Liver (tissue), 9 donors: ENCODE measurements around the gene DZANK1. TPM values are rescaled to one million over a fixed set of nuclear protein-coding genes. Genes with fewer than 3 reads are reported as not detected.

Experiments
- DNase-seq: peaks from one replicate; pipeline ENCODE4 v3.0.0-alpha.2; 2017; ENCODE audit warnings: low spot score
- H3K27ac ChIP-seq, 2 donors: one replicate each; pipeline ENCODE4 v1.7.0; 2013; ENCODE audit warnings: inconsistent platforms in 2 of 2, low read length in 2 of 2, control low read depth in 1 of 2, low read depth in 1 of 2, mild to moderate bottlenecking in 1 of 2
- H3K27me3 ChIP-seq, 4 donors: one replicate each; pipeline versions ENCODE4 v1.6.1 to v1.7.0; 2013; ENCODE audit warnings: low read length in 3 of 4, inconsistent platforms in 1 of 4, mild to moderate bottlenecking in 1 of 4, moderate library complexity in 1 of 4; ENCODE audit not compliant: control insufficient read depth in 4 of 4, insufficient read depth in 4 of 4
- H3K36me3 ChIP-seq, 4 donors: one replicate each; pipeline versions ENCODE4 v1.6.1 to v1.7.0; 2013; ENCODE audit warnings: low read length in 3 of 4, mild to moderate bottlenecking in 3 of 4, low read depth in 1 of 4, moderate library complexity in 1 of 4; ENCODE audit not compliant: control insufficient read depth in 4 of 4, insufficient read depth in 3 of 4
- H3K4me1 ChIP-seq, 4 donors: one replicate each; pipeline versions ENCODE4 v1.6.1 to v1.7.0; 2013; ENCODE audit warnings: low read length in 3 of 4, mild to moderate bottlenecking in 3 of 4, moderate library complexity in 1 of 4; ENCODE audit not compliant: control insufficient read depth in 4 of 4, insufficient read depth in 4 of 4
- H3K4me3 ChIP-seq, 3 donors: one replicate each; pipeline versions ENCODE4 v1.6.1 to v1.7.0; 2013; ENCODE audit warnings: low read length in 3 of 3, control low read depth in 1 of 3, low read depth in 1 of 3, mild to moderate bottlenecking in 1 of 3
- H3K9ac ChIP-seq, 2 donors: one replicate each; pipeline ENCODE4 v1.7.0; 2013; ENCODE audit warnings: low read length in 2 of 2, mild to moderate bottlenecking in 2 of 2, moderate library complexity in 2 of 2, control low read depth in 1 of 2, low read depth in 1 of 2
- H3K9me3 ChIP-seq, 4 donors: one replicate each; pipeline versions ENCODE4 v1.6.1 to v1.7.0; 2013; ENCODE audit warnings: low read length in 3 of 4; ENCODE audit not compliant: control insufficient read depth in 4 of 4
- ATF3 ChIP-seq: IDR thresholded peaks from 2 replicates; pipeline ENCODE4 v1.6.1; 2016; ENCODE audit warnings: antibody characterized with exemption
- CTCF ChIP-seq: fragments of 150-350 bp; IDR thresholded peaks from 2 replicates; pipeline ENCODE4 v1.5.1; 2017; ENCODE audit warnings: improper control_type of control experiment, low read depth, low read length; ENCODE audit not compliant: missing input control
- EGR1 ChIP-seq, 2 donors: IDR thresholded peaks; 2 replicates each; pipeline ENCODE4 v1.6.1; 2016 to 2018; ENCODE audit warnings: antibody characterized with exemption in 2 of 2, low read depth in 2 of 2
- FOXA1 ChIP-seq: IDR thresholded peaks from 2 replicates; pipeline ENCODE4 v1.6.1; 2016; ENCODE audit warnings: antibody characterized with exemption
- GABPA ChIP-seq, 2 donors: IDR thresholded peaks in 1 of 2; conservative IDR thresholded peaks in 1 of 2; 2 replicates each; pipeline ENCODE4 v1.6.1; 2016; ENCODE audit warnings: antibody characterized with exemption in 2 of 2, mild to moderate bottlenecking in 1 of 2, moderate library complexity in 1 of 2
- HNF4A ChIP-seq, 2 donors: conservative IDR thresholded peaks; 2 replicates each; pipeline ENCODE4 v1.6.1; 2016; ENCODE audit warnings: antibody characterized with exemption in 2 of 2, mild to moderate bottlenecking in 2 of 2
- HNF4G ChIP-seq: IDR thresholded peaks from 2 replicates; pipeline ENCODE4 v1.6.1; 2016; ENCODE audit warnings: antibody characterized with exemption
- JUND ChIP-seq, 2 donors: IDR thresholded peaks; 2 replicates each; pipeline ENCODE4 v1.6.1; 2016; ENCODE audit warnings: antibody characterized with exemption in 2 of 2
- MAX ChIP-seq: IDR thresholded peaks from 2 replicates; pipeline ENCODE4 v1.6.1; 2016; ENCODE audit warnings: antibody characterized with exemption
- NR2F2 ChIP-seq: IDR thresholded peaks from 2 replicates; pipeline ENCODE4 v1.6.1; 2016; ENCODE audit warnings: antibody characterized with exemption
- RAD21 ChIP-seq, 2 donors: IDR thresholded peaks; 2 replicates each; pipeline ENCODE4 v1.6.1; 2016; ENCODE audit warnings: antibody characterized with exemption in 2 of 2, mild to moderate bottlenecking in 2 of 2
- REST ChIP-seq: IDR thresholded peaks from 2 replicates; pipeline ENCODE4 v1.6.1; 2016; ENCODE audit warnings: antibody characterized with exemption, mild to moderate bottlenecking
- RXRA ChIP-seq, 2 donors: IDR thresholded peaks; 2 replicates each; pipeline ENCODE4 v1.6.1; 2017 to 2018; ENCODE audit warnings: antibody characterized with exemption in 2 of 2, mild to moderate bottlenecking in 1 of 2
- SP1 ChIP-seq: IDR thresholded peaks from 2 replicates; pipeline ENCODE4 v1.6.1; 2018; ENCODE audit warnings: antibody characterized with exemption, mild to moderate bottlenecking
- TAF1 ChIP-seq: conservative IDR thresholded peaks from 2 replicates; pipeline ENCODE4 v1.6.1; 2016; ENCODE audit warnings: antibody characterized with exemption, mild to moderate bottlenecking
- YY1 ChIP-seq: IDR thresholded peaks from 2 replicates; pipeline ENCODE4 v1.6.1; 2016; ENCODE audit warnings: antibody characterized with exemption, mild to moderate bottlenecking
- ZBTB33 ChIP-seq: IDR thresholded peaks from 2 replicates; pipeline ENCODE4 v1.6.1; 2016; ENCODE audit warnings: antibody characterized with exemption
- WGBS: extraction: QIAGEN DNeasy Blood & Tissue Kit; methylation state at CpG from one replicate; pipeline ENCODE4 v1.1.7; 2013; 5-methylcytosine and 5-hydroxymethylcytosine counted together
- polyA plus RNA-seq, 2 donors: library from polyadenylated mRNA; stranded (reverse) in 1 of 2; unstranded in 1 of 2; fragments of 200-250 nt in 1 of 2; fragments of >200 nt in 1 of 2; fragmentation: Nextera tagmentation in 1 of 2; extraction: Ambion mirVana in 1 of 2; gene quantifications; one replicate each; pipeline versions ENCODE4 v1.2.1 to v1.2.3, GENCODE V29; 2013 to 2015
- total RNA-seq, 2 donors: library from RNA; depleted of rRNA; stranded (reverse); fragments of >200 nt; gene quantifications; one replicate each; pipeline ENCODE4 v1.2.3, GENCODE V29; 2014
- donor health status: healthy.
- donor health status: healthy.
- donor health status: healthy.
- donor health status: healthy.
- donor health status: healthy.

The DZANK1 gene
- total and polyA plus RNA-seq, 4 donors = 0.19 to 0.84 (median 0.31) TPM

- Histone ChIP-seq H3K36me3 (peaks cover 0 to 3% (median 0%) of the 10 kb centered on the region in 4 donors), H3K27ac (no peak overlapping the region), H3K4me3 (no peak overlapping the region), H3K27me3 (no peaks in the 10 kb centered on the region), H3K9me3 (peaks cover 0 to 7% (median 1%) of the 10 kb centered on the region in 4 donors), H3K4me1 (no peaks in the 10 kb centered on the region), H3K9ac (no peak overlapping the region)
- 86% methylated on average over 3 of the region's 3 CpGs for WGBS
- DNase-seq = no peak
- TF ChIP-seq FOXA1 (no peak), GABPA (IDR thresholded peaks at IDR 0.05 in 1 of 2, conservative IDR thresholded peaks at IDR 0.05 in 1 of 2) (no peak), CTCF (no peak), YY1 (no peak), TAF1 (no peak), SP1 (no peak), HNF4G (no peak), REST (no peak), JUND (IDR thresholded peaks at IDR 0.05) (no peak), RAD21 (IDR thresholded peaks at IDR 0.05) (no peak), ATF3 (no peak)
These were observed 10.2 kb downstream of the DZANK1 start for GRCh38 chr20:18456600-18456999.

- TF ChIP-seq EGR1 (IDR thresholded peaks at IDR 0.05; ENCODE audit: low read depth in 2 of 2) (no peak), REST (no peak), FOXA1 (no peak), RAD21 (IDR thresholded peaks at IDR 0.05) (no peak), ATF3 (no peak), YY1 (no peak), TAF1 (no peak), RXRA (IDR thresholded peaks at IDR 0.05) (no peak), NR2F2 (no peak), HNF4G (no peak), ZBTB33 (no peak), JUND (IDR thresholded peaks at IDR 0.05) (no peak), GABPA (IDR thresholded peaks at IDR 0.05 in 1 of 2, conservative IDR thresholded peaks at IDR 0.05 in 1 of 2) (no peak), HNF4A (conservative IDR thresholded peaks at IDR 0.05) (no peak), MAX (no peak)
- no peak for DNase-seq
- Histone ChIP-seq H3K9me3 (no peaks in the 10 kb centered on the region), H3K4me3 (no peak overlapping the region), H3K9ac (no peak overlapping the region), H3K4me1 (no peaks in the 10 kb centered on the region), H3K36me3 (no peaks in the 10 kb centered on the region), H3K27me3 (no peaks in the 10 kb centered on the region), H3K27ac (no peak overlapping the region)
- 85% methylated on average over 4 of the region's 4 CpGs for WGBS
These were observed 22.9 kb downstream of the DZANK1 start for GRCh38 chr20:18443886-18444285.
